Activated CD4-positive, alpha-beta memory T cell treated with anti-CD3 and anti-CD28 coated beads for 36 hours (primary cell): ENCODE results near the gene PLXDC2. TPM values are rescaled to one million over a fixed set of nuclear protein-coding genes. Genes with fewer than 3 reads are reported as not detected.

Source experiments
- CTCF ChIA-PET: fragments of 350-600 bp; sonication (Branson Sonifier 250); formaldehyde crosslinking; loops from one replicate; lab custom pipeline; 2021; ENCODE audit warnings: antibody characterized with exemption, inconsistent platforms; lab: Charles Lee
- POLR2A ChIA-PET: fragments of 350-600 bp; sonication (Branson Sonifier 250); formaldehyde crosslinking; loops from one replicate; lab custom pipeline; 2021; ENCODE audit warnings: antibody characterized with exemption; lab: Charles Lee
- DNase-seq: peaks from one replicate; pipeline ENCODE4 v3.0.0-alpha.2; 2020
- H3K27ac Mint-ChIP-seq: one replicate; pipeline ENCODE4 v1.8.0; 2021; ENCODE audit warnings: mixed read lengths
- H3K27me3 Mint-ChIP-seq: one replicate; pipeline ENCODE4 v1.8.0; 2021; ENCODE audit warnings: mixed read lengths
- H3K36me3 Mint-ChIP-seq: one replicate; pipeline ENCODE4 v1.8.0; 2021; ENCODE audit warnings: mixed read lengths
- H3K4me1 Mint-ChIP-seq: one replicate; pipeline ENCODE4 v1.8.0; 2021; ENCODE audit warnings: low read depth, mixed read lengths
- H3K4me3 Mint-ChIP-seq: one replicate; pipeline ENCODE4 v1.8.0; 2021; ENCODE audit warnings: mild to moderate bottlenecking, mixed read lengths
- H3K9me3 Mint-ChIP-seq: one replicate; pipeline ENCODE4 v1.8.0; 2021; ENCODE audit warnings: mixed read lengths
- intact Hi-C: fragments of 100-400 bp; cut with micrococcal nuclease; formaldehyde crosslinking; loops from one replicate; pipeline ENCODE4 v1.15.1; 2023
- total RNA-seq, 2 experiments: library from RNA; stranded (reverse); gene quantifications; one replicate each; pipeline ENCODE4 v1.2.3, GENCODE V29; 2021

The PLXDC2 gene
- total RNA-seq, 2 experiments from 2014 or later = not detected

DNA sequence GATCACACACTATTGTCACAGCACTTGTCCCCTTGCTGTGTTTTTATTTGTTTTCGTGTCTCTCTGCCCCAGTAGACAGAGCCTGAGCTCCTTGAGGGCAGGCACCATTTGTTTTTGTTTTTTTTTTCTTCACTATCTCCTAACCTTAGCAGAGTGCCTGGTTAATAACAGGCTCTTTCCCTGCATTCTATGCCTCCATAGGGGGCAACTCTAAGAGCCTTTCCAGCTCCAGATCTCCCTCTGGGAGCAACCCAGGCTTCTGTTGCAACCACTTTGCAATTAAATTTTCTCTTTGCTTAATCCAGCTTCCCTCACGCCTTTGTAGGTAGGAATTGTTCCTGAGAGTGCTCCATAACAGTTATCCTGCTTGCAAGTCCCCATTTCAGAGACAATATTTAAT, 148.4 kb downstream of the PLXDC2 start:
- no peak overlapping the region for H3K27ac Mint-ChIP-seq
- H3K9me3 Mint-ChIP-seq = peaks cover 6% of the 10 kb centered on the region
- CTCF ChIA-PET = no interaction called here
- H3K27me3 Mint-ChIP-seq = no peaks in the 10 kb centered on the region
- no peak for DNase-seq
- H3K36me3 Mint-ChIP-seq = no peaks in the 10 kb centered on the region
- H3K4me1 Mint-ChIP-seq = no peaks in the 10 kb centered on the region
- intact Hi-C loops = no loop called here
- POLR2A ChIA-PET = interaction anchor here (0.6 kb wide), 1 partner anchor 1968 kb away, joined by 4 read pairs; no protein-coding TSS in a partner anchor
- no peak overlapping the region for H3K4me3 Mint-ChIP-seq

DNA sequence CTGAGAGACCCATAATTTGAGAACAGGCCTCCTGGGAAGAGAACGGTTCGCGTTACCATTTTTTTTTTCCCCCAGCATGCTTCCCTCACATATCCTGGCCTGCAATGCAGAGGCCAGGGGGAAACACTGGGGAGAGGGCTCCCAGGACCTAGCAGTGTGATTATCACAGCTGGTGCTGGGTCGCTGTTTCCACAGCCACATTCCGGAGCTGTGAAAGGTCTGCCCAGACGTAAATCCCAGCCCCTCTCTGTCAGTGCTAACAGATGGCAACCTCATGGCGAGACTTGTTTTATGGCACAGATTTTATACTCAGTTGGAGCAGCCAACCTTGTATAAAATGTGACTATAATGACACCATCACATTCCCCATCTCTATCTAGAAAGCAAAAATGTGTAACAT, 150.5 kb downstream of the PLXDC2 start:
- no peaks in the 10 kb centered on the region for H3K27me3 Mint-ChIP-seq
- H3K27ac Mint-ChIP-seq = no peak overlapping the region
- intact Hi-C loops = no loop called here
- no peaks in the 10 kb centered on the region for H3K4me1 Mint-ChIP-seq
- no peak for DNase-seq
- no peak overlapping the region for H3K4me3 Mint-ChIP-seq
- no peaks in the 10 kb centered on the region for H3K36me3 Mint-ChIP-seq
- CTCF ChIA-PET = no interaction called here
- peaks cover 8% of the 10 kb centered on the region for H3K9me3 Mint-ChIP-seq
- POLR2A ChIA-PET = no interaction called here

DNA sequence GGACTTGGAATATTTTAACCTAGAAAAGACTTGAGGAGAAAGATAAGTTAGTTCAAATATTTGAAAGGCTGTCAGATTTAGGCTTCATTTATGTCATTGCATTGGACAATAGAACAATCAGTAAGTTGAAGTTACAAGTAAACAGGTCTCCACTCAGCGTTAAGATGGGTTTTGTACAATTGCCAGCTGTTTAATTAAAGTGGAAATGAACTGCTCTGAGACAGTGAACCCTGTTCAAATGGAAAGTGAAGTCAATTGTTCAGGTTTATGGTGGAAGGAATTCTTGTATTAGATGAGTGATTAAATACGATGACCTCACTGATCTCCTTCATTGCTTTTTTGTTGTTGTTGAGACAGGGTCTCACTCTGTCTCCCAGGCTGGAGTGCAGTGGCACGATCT, 151.7 kb downstream of the PLXDC2 start:
- DNase-seq = no peak
- ChIA-PET POLR2A (no interaction called here), CTCF (no interaction called here)
- Mint-ChIP-seq H3K9me3 (peaks cover 9% of the 10 kb centered on the region), H3K4me1 (no peaks in the 10 kb centered on the region), H3K36me3 (no peaks in the 10 kb centered on the region), H3K4me3 (no peak overlapping the region), H3K27me3 (no peaks in the 10 kb centered on the region), H3K27ac (no peak overlapping the region)
- intact Hi-C loops = no loop called here

DNA sequence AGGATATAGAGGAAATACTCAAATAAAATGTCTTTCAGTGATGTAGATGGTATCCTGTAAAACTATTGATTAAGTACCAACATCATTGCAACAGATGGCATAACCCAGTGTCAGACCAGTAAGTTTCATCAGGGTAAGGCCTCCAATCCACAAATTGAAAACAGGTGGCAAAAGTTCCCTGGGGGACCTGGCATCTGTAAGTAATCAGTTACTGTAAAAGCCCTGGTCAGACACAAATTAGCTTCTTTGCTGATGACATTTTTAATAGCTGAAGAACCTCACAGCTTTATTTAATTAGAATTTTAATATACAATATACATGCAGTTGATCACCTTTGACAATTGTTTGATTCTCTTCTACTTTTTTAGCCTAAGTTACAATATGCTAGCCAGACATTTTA, 152.5 kb downstream of the PLXDC2 start:
- no peak overlapping the region for H3K4me3 Mint-ChIP-seq

DNA sequence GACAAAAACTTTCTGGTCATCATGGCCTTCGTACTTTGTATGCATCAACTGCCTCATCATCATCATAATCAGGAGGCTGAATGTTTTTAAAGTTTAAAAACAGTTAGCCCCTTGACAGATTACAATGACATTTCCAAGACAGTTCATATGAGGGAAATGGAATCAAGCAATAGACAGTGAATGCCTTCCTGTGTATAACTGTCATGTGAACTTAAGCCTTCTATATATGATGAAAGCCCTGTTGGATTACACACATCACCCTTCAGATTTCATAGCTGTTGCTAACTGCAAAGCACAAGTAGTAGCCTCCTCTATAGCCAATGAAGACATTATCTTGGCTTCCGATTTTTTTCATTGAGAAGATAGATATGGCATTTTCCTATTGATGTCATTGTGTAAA, 154.0 kb downstream of the PLXDC2 start:
- Mint-ChIP-seq H3K4me1 (no peaks in the 10 kb centered on the region), H3K27ac (no peak overlapping the region), H3K4me3 (no peak overlapping the region), H3K27me3 (no peaks in the 10 kb centered on the region), H3K9me3 (peaks cover 7% of the 10 kb centered on the region), H3K36me3 (no peaks in the 10 kb centered on the region)
- intact Hi-C loops = no loop called here
- POLR2A ChIA-PET = no interaction called here
- CTCF ChIA-PET = no interaction called here
- no peak for DNase-seq

More for the DNA sequence above, 152.5 kb downstream of the PLXDC2 start:
- Mint-ChIP-seq H3K36me3 (no peaks in the 10 kb centered on the region), H3K27ac (no peak overlapping the region), H3K27me3 (no peaks in the 10 kb centered on the region), H3K9me3 (peaks cover 7% of the 10 kb centered on the region), H3K4me1 (no peaks in the 10 kb centered on the region)
- CTCF ChIA-PET = no interaction called here
- POLR2A ChIA-PET = no interaction called here
- no peak for DNase-seq
- intact Hi-C loops = no loop called here

DNA sequence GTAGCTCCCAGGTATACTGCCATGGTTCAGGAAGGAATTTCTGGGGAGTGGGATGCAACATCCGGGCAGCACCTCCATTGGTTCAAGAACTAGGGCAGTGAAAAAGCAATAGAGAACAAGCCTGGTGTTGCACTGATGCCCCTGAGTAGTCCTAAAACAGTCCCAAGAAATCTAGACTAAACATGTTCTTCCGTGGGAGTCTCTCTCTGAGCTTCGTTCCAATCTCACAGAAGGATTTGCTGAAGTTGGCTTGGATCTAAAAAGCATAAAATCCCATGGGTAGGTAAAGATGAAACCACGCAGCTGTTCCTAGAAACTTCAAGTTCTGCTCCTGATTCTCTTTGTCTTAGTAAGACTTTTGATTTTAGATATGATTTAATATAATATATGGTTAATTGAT, 154.5 kb downstream of the PLXDC2 start:
- Mint-ChIP-seq H3K9me3 (peaks cover 7% of the 10 kb centered on the region), H3K4me3 (no peak overlapping the region), H3K4me1 (no peaks in the 10 kb centered on the region), H3K27me3 (no peaks in the 10 kb centered on the region), H3K27ac (no peak overlapping the region), H3K36me3 (no peaks in the 10 kb centered on the region)
- intact Hi-C loops = no loop called here
- POLR2A ChIA-PET = no interaction called here
- CTCF ChIA-PET = no interaction called here
- DNase-seq = no peak

DNA sequence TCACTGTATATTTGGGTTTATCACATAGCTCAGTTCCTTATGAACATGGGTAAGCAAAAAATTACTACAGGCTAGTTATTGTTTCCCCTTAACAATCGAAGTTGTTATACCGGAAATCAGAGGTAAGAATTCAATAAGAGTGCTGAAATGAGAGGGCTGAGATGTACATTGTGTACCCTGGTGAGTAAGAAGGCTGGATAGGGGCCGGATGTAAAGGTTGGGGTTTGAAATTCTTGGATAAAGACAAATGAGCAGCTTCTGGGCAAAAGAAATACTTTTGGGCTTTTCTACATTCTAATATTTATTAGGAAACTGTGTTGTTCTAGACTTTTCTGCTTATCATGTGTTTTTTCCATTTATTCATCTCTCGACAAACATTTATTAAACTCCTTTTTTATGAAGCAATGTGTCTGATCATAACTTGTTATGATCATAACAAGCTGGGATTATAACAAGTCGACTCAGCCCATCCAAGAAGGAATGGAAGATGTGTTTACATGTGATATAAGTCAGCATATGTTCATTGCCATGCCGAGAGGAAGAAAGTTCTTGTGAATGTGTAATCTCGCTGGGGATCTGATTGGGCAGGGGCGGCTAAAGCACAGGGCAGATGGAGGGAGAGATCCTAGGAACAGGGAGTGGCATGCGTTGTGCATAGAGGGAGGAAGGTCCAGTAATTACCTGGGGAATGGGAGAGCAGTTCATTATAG, 155.3 kb downstream of the PLXDC2 start:
- no peak overlapping the region for H3K4me3 Mint-ChIP-seq

DNA sequence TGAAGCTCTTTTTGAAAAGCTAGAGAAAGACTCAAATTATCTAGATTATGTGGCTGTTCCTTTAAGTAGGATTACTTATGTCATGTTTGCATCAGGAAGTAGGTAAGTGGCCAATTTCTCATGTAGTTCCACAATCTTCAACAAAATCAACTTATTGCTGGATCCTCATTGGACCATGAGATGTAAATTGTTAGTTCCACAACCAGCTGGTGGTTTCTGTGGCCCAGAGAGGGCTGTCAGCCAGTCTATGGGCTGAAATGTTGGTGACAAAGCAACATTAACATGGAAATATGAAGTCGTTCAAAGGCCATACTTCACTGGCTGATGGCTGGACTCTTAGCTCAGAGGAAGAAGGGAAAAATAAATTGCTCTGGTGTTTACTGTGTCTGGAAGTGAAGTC, 157.9 kb downstream of the PLXDC2 start:
- H3K36me3 Mint-ChIP-seq = no peaks in the 10 kb centered on the region
- H3K27me3 Mint-ChIP-seq = no peaks in the 10 kb centered on the region
- peaks cover 3% of the 10 kb centered on the region for H3K9me3 Mint-ChIP-seq
- H3K27ac Mint-ChIP-seq = no peak overlapping the region
- H3K4me3 Mint-ChIP-seq = no peak overlapping the region
- POLR2A ChIA-PET = interaction anchor here (0.6 kb wide), 1 partner anchor 1871 kb away, joined by 4 read pairs; no protein-coding TSS in a partner anchor
- no peaks in the 10 kb centered on the region for H3K4me1 Mint-ChIP-seq
- DNase-seq = no peak
- intact Hi-C loops = no loop called here
- CTCF ChIA-PET = no interaction called here

More for the DNA sequence above, 155.3 kb downstream of the PLXDC2 start:
- H3K27me3 Mint-ChIP-seq = no peaks in the 10 kb centered on the region
- no peak for DNase-seq
- intact Hi-C loops = no loop called here
- no peaks in the 10 kb centered on the region for H3K36me3 Mint-ChIP-seq
- POLR2A ChIA-PET = no interaction called here
- no peak overlapping the region for H3K27ac Mint-ChIP-seq
- CTCF ChIA-PET = no interaction called here
- H3K9me3 Mint-ChIP-seq = peaks cover 7% of the 10 kb centered on the region
- no peaks in the 10 kb centered on the region for H3K4me1 Mint-ChIP-seq

DNA sequence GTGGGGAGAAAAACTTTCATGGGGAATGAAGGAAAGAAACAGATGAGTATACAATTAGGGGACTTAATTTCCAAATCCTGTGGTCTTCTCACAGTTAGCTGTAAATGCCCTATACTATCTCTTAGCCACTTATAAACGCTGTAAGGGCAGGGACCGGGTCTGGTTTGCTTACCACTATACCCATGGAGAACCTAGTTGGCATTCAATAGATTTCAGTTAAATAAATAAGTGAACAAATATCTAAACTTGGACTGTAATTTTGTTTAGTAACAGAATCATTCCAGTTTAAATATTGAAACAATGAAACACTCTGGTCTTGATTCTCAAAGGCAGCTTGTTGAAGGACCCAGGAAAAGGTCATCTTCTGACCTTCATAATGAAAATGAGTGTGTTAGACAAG, 158.3 kb downstream of the PLXDC2 start:
- intact Hi-C loops = no loop called here
- Mint-ChIP-seq H3K4me3 (no peak overlapping the region), H3K27me3 (no peaks in the 10 kb centered on the region), H3K9me3 (peaks cover 3% of the 10 kb centered on the region), H3K27ac (no peak overlapping the region), H3K4me1 (no peaks in the 10 kb centered on the region), H3K36me3 (no peaks in the 10 kb centered on the region)
- no peak for DNase-seq
- ChIA-PET POLR2A (interaction anchor here (0.6 kb wide), 1 partner anchor 1870 kb away, joined by 4 read pairs; no protein-coding TSS in a partner anchor), CTCF (no interaction called here)

DNA sequence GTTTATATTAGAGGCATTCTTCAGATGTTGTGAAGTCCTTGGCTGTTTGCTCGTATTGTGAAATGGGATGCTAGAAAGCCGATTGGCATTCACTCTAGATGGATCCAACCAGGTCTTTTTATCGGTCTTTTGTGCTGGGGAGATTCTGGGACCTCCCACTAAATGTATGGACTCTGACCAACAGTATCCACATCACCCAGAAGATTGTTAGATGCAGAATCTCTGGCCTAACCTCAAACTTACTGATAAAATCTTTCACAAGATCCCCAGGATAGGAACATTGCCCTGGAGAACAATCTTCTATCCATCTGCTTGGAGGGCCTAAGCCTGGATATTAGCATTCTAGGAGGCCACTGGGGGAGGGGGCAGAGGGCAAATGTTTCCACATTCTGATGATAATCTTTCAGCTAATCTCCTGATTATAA, 160.9 kb downstream of the PLXDC2 start:
- no peak for DNase-seq
- POLR2A ChIA-PET = no interaction called here
- intact Hi-C loops = no loop called here
- H3K36me3 Mint-ChIP-seq = no peaks in the 10 kb centered on the region
- no peaks in the 10 kb centered on the region for H3K27me3 Mint-ChIP-seq
- CTCF ChIA-PET = no interaction called here
- H3K4me1 Mint-ChIP-seq = no peaks in the 10 kb centered on the region
- no peak overlapping the region for H3K4me3 Mint-ChIP-seq
- H3K27ac Mint-ChIP-seq = no peak overlapping the region
- H3K9me3 Mint-ChIP-seq = no peaks in the 10 kb centered on the region

DNA sequence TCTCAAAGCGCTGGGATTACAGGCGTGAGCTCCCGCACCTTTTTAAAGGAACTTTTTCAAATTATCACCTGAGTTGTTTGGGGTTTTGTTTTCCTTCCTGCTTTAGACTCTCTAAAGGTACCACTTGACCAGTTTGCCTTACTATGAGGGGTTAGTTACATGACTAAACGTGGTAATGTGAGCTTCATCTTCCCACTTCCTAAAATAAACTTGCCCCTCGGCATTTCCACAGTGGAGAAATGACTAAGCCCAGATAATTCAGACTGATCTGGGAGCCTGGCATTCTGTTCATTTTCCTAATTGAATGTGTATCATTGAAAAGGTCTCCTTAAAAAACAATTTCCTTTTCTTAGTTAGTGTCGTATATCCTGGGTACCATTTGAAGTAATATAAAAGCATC, 163.4 kb downstream of the PLXDC2 start:
- ChIA-PET CTCF (no interaction called here), POLR2A (no interaction called here)
- Mint-ChIP-seq H3K4me3 (no peak overlapping the region), H3K4me1 (no peaks in the 10 kb centered on the region), H3K27ac (no peak overlapping the region), H3K36me3 (no peaks in the 10 kb centered on the region), H3K27me3 (no peaks in the 10 kb centered on the region), H3K9me3 (peaks cover 2% of the 10 kb centered on the region)
- no peak for DNase-seq
- intact Hi-C loops = no loop called here

DNA sequence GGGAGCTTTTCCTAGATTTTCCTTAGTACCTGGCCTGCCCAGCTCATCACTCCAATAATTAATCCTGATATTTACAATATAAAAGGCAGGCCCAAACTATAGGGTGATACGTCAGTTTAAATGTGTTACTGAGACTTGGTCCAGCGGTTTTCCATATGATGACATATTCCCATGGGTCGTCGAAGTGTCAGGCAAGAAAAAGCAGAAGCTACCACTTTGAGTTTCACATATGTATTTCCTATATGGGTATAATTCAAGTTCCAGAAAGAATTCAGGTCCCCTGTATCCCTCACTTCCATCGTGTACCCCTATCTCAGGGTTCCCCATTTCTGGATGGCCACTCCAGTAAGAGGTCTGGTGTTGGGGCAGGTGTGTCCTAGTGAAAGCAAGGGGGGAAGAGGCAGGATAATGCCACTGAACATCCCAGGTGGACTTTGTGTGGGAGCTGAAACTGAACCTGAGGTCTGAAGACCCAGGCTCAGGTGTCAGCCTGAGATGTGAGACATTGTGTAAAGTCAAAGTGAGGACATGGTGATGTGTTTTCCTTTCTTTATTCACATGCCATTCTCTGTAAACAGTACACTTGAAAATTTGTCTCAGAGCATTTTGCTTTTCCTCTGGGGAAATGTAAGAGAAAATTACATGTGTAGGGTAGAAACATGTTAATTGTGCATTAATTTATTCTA, 167.8 kb downstream of the PLXDC2 start:
- ChIA-PET POLR2A (no interaction called here), CTCF (no interaction called here)
- Mint-ChIP-seq H3K27ac (no peak overlapping the region), H3K4me1 (no peaks in the 10 kb centered on the region), H3K27me3 (no peaks in the 10 kb centered on the region), H3K4me3 (no peak overlapping the region), H3K9me3 (peaks cover 2% of the 10 kb centered on the region), H3K36me3 (no peaks in the 10 kb centered on the region)
- intact Hi-C loops = no loop called here
- no peak for DNase-seq

DNA sequence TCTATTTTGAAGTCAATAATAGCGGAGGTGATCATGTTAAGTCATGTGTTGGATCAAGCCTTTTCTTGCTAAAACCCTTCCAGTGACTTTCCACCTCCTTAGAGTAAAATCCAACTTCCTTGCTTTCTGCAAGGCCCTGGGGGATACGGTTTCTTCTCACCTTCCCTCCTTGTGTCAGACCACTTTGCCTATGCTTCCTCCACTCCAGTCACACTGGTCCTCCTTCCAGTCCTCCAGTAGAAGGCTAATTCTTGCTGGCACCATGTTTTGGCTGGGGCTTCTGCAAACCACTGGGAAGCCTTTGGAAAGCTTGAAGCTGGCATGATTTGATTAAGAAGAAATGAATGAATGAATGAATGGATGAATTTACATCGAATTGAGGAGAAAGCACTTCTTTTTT, 169.5 kb downstream of the PLXDC2 start:
- peaks cover 2% of the 10 kb centered on the region for H3K9me3 Mint-ChIP-seq
- no peak for DNase-seq
- H3K4me1 Mint-ChIP-seq = no peaks in the 10 kb centered on the region
- no peak overlapping the region for H3K4me3 Mint-ChIP-seq
- ChIA-PET CTCF (no interaction called here), POLR2A (no interaction called here)
- intact Hi-C loops = no loop called here
- H3K27me3 Mint-ChIP-seq = no peaks in the 10 kb centered on the region
- H3K36me3 Mint-ChIP-seq = no peaks in the 10 kb centered on the region
- no peak overlapping the region for H3K27ac Mint-ChIP-seq
